EH (cell line): ENCODE results near the gene TNNC1.

ENCODE experiments used
- DNase-seq: peaks from one replicate; pipeline ENCODE4 v3.0.0-alpha.2; 2015; ENCODE audit warnings: low read depth

The TNNC1 gene

DNA sequence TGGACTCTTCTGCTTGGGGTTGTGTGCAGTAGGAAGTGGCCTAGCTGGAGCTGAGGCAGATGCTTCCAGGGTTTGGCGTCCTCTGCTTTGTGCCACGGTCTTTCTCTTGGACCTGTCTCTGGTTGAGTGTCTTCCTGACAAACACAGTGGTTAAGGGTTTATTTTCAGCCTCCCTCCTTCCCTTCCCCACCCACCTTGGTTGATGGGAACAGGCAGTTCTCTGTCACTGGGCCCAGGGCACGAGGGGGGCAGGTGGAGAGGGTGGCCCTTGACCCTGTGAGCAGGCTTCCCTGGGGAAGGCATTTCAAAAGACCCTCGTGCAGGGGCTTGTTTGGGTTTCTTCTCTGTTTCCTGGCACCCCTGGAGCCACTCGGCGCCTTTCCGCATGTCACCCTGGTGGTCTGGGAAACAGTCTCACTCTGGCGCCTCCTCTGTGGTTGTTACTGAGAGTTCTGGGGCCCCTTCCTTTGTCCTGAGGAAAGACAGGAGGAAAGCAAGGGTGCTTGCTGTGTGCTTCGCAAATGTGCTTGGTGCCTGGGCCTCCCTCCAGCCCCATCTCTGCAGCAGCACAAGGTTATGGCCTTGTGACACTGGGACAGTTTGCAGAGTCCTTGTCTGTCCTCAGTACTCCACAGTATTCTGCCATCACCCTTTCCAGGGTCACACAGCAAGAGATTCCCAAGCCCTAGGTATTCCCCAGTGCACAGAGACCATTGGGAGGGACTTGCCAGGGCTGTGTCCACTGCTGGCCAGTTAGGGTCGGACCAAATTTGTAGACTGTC, 31.0 kb upstream of the TNNC1 start:
- no peak for DNase-seq

DNA sequence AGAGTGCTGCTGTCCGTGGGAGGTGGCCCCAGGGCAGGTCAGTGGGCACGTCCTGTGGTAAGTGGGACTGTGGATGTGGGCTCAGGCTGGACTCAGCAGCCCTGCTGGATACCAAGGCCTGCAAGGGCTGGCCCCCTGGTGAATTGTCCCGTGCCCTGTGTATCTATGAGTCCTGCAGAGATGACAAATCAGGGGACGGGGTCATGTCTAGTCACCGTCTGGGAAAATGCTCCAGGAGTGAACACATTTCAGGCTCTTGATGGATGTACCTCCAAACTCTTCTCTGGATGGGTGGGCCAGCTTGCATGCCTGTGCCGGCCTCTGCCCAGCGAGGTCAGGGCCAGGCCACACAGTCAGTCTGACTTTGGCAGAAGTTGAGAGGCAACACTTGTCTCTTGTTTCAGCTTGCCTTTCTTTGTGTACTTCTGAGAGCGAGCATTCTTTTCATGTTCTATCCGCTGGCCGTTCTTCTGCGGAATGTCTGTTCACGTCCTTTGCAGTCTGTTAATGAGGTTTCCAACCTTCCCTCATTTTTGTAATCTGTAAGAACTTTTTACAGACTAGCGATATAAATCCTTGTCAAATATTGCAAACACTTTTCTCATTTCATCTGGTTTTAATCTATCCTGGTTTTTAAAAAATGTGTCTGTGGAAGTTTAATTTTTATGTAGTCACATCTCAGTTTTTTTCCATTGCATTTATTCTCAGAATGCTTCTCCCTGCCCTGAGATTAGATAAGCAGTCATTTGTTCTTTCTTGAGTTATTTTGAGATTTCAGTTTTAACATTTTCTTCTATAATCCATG, 29.9 kb upstream of the TNNC1 start:
- DNase-seq: peak; percentile 78

DNA sequence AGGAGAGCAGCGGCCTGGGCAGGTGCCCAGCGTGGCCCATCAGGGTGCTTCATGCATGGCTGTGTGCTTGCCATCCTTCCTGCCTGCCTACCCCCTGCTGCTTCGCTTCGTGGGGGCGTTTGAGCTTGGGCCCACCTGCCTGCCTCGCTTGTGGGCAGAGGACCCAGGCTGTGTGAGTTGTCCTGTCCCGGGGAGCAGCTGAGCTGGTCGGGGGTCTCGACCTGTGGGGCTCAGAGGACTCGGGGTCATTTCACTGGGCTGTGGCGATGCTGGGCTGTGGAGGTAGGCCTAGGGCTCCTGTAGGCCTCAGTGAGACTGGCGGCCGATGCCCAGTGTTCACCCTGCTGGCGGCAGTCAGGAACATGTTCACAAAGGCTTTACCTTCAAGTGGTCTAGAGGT, 29.2 kb upstream of the TNNC1 start:
- DNase-seq: no peak

DNA sequence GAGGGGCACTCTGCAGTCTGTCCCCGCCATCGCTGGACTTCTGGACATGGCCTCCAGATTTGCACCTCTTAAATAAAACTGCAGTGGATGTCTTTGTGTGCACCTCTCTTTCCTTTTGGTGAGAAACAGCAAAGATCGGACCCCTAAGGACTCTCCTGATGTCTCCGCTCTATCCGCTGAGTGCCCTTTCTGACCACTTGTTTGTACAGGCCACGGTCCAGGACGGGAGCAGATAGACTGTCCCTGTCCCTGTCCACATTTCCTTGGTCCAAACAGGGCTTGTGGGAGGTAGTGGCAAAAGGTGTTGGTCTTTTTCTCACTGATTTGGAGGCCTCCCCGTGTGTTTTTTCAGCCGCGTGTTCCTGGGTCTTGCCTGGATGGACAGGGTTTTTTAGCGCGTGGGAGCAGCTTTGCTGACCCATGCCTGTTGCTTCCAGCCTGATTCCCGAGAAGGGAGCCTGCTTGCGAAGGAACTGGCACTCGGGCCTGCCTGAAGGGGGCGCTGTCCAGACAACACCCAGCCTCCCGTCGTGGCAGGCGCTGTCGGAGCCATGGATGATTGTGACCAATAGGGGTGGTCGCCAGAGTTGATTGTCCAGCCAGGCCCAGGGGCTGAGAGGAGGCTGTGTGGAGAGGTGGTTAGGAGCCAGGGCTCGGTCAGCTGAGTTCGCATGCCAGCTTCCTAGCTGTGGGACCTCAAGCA, 28.1 kb upstream of the TNNC1 start:
- no peak for DNase-seq

DNA sequence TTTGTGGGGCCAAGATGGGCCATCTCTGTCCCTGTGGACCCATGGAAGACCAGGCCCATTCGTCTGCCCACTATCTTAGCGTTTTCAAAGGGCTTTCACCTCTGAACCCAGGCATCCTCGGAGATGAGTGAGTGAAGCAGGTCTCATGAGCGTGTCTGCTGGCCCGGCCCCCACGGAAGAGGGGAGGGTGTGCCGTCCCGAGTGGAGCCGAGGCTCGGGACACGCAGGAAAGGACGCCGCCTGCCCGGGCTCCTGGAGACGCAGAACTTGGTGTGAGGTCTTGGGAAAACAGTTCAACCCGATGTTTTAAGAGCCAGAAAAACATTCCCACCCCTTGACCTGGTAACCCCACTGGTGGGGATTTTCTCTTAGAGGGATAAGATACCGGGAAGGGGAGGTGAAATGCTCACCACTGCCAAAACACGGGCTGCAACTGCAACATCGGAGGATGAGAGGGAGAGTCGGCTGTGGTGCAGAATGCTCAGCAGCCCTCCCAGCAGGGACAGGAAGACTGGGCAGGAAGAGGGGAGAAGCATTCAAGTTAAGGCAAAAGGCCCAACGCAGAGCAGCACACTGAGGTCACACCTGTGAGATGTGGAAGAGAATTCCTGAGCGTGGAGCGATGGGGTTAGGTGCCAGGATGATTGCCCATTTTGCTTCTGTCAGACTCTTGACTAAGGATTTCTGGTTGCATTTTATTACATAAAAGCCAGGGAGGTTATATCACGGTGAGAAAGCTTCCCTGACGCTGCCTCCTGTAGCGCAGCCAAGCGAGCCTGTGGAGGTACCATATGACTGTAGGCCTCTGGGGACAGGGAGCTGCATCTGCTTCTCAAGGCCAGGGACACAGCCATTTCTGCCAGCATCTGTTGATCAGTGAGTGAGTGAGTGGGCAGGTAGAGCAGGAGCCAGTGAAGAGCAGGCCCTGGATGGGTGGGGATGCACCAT, 27.2 kb upstream of the TNNC1 start:
- DNase-seq: no peak

DNA sequence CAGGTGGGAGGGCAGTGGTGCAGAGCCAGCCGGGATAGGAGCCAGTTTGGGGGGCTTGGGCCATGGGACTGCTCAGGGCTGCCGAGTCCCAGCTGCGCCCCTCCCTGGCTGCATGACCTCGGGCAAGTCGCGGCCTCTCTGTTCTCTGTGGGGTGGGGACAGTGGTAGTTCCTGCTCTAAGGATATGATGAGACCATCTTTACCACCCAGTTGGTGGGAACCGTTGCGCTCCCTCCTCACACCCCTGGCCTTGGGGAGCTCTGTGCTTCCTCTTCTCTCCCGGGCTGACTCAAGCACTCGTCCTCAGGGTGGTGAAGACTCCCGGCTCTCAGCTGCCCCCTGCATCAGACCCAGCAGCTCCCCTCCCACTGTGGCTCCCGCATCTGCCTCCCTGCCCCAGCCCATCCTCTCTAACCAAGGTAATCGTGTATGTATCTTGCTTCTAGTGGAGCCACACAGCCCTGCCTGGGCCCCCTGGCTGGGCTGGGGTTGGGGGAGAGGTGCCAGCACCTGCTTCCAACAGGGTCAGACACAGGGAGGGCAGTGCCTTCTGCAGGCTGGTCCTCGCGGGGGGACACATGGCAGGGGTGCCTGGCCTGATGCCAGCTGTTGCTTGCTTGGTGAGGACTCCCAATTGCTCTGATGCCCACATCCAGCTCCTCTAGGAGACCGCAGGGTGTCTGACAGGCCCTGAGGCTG, 26.2 kb upstream of the TNNC1 start:
- no peak for DNase-seq

DNA sequence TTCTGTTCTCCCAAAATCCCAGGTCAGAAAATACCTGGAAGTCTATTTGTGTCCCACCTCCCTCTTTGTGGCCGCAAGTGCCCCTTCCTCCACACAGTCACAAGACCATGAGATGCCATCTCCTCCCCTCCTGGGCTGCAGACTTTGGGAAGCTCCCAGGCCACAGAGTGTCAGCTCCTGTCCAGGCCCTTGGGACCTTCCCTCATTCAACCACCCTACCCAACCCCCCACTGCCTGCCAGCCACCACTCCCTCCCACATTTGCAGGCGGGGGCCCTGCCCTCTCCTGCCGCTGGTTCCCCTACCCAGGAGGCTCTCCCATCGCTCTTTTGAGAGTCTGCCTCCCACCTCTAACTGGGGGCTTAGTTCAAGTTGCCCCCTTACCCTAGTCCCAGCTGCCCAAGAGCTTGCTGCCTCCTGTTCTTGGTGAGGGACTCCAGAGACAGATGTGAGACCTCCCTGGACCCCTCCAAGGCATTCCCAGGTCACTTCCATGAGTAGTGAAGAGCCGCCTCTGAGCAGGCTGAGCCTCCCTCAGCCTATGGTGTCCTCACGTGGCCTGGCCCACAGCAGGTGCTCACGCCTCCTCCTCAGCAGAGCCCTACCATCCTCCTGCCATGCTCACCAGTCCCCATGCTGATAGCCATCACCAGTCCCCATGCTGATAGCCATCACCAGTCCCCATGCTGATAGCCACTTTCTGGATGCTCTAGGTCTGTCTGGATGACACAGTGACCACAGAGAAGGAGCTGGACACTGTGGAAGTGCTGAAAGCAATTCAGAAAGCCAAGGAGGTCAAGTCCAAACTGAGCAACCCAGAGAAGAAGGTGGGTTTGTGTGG, 25.4 kb upstream of the TNNC1 start:
- no peak for DNase-seq

DNA sequence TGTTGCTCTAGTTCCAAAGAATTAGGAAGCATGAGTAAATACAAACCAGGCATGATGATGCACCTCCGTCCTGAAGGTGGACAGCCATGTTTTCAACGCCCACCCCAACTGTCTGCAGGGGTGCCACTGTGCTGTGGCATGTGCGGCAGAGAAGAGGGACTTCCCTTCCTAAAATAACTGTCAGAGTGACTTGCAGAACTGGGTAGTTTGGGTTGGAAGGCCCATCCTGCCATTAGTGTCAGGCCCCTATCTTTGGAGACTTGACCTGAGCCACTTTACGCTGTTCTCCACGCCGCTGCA, 23.9 kb upstream of the TNNC1 start:
- no peak for DNase-seq

DNA sequence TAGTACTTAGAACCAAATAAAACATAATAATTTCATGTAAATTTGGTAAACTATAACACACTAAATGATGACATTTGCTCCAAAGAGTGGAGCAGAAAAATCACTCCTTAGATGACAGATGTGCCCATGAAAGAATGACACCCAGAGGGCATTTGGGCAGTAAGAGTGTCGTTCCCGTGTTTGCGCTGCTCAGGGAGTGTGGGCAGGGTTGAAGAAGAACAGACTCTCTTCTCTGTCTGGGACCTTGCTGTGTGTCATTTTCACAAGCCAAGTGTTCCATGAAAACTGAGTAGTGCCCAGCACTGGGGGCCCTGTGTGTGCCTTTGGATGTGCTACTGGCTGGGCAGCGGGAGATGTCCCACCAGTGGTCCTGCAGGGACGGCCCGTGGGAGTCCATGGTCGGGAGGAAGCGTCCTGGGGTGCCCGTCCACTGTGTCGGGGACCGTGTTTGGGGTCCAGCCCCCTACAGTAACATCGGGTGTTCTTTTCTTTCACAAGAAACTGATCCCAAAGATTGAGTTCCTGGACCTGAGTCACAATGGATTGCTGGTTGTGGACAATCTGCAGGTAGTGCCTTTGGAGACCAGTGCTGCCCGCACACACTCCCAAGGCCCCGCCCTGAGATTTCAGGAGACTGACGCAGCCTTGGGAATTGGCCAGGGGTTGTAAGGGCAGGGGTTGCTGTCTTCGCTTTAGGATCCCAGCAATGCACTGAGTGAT, 23.4 kb upstream of the TNNC1 start:
- no peak for DNase-seq

DNA sequence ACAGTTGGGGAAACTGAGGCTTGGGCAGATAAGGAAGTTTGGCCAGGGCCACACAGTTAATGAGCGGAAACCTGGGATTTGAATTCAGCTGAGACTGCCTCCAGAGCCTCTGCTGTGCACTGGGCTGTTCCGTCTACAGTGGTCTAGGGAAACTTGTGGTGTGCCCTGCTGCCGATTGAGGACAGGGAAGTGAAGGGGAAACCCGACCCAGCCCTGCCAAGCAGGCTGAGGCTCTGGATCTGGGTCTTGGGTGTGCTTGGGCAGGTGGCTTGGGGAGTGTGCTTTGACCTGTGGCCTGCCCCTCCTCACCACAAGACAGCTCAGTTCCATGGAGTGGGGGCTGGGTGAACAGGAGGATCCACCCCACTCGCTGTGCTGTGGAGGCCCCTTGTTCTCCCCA, 19.2 kb upstream of the TNNC1 start:
- no peak for DNase-seq

DNA sequence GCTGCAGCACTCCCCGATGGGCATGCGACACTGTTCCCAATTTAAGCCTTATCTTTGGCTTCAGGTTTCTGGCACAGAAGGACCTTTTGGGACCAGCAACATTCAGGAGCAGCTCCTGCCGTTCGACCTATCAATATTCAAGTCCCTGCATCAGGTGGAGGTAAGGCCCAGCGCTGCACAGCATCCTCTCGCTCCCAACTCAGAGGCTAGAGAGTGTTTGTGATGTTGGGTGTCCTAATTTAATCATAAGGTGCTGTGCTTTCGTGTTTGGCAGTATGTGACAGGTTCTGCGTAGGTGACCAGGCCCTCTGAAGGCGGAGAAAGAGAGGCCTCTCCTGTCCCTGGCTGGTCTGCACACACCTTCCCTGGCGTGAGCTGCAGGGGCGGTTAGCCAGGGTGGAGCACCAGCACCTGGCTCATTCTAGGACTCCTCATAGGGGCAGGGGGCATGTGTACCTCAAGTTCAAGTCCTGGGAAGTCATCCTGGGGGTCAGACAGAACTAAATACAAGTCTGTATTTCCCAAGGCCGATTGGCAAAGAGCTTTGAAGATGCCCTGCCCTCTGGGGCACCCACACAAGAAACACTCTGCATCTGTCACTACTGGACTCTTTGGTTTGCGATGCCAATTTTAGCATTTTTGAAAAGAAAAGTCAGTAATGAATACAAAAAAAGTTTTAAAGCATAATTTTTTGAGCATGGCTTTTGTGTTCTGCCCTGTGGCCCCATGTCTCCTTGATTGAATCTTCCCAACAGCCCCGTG, 18.6 kb upstream of the TNNC1 start:
- DNase-seq: no peak

DNA sequence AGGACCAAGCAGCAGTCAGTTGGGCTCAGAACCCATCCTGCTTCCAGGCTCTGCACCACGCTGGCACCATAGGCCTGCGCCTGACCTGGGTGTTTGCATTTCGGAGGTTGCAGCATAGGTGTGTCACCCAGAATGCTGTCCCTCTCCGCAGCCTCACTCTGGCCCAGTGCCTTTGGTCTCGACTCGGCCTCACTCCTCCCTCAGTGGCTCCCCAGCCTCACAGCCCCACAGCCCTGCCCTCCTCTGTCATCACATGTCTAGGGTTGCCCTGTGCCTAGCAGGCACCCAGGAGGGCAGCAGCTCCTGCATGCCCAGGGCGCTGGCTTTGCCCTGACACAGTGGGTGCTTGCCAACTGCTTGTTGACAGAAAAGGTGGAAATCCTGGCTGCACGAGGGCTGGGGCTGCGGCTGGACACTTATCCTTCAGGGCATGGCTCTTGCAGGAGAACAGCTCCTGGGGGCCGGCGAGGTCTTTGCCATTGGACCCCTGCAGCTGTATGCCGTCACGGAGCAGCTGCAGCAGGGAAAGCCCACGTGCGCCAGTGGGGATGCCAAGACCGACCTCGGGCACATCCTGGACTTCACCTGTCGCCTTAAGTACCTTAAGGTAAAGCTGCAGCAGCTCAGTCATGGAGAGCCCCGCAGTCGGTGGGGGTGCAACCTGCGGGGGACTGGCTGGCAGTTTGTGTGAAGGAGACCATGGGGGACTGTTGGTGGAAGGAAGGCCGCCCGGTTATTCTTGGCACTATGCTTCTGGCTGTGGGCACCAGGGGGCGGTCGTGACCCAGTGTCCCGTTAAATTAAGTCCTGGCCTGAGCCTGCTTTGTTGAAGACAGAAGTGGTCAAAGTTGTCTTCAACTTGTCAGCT, 17.8 kb upstream of the TNNC1 start:
- peak; percentile 42 for DNase-seq

DNA sequence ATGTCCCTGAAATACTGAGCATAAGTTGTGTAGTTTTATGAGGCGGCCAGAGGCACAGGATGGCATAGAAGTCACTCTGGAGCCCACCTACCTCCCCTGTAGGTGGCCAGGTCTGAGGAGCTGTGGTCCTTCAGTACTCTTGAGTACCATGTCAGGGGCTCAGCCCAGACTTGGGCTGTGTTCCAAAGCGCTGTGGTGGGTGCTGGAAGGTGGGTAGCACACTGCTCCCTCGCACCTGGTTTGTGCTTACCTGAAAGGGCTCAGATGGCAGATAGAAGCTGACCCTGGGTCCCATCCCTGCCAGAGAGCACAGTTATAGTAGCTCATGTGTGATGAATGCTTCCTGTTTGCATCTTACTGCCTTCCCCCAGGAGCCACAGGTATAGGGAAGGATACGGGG, 17.1 kb upstream of the TNNC1 start:
- DNase-seq: no peak

DNA sequence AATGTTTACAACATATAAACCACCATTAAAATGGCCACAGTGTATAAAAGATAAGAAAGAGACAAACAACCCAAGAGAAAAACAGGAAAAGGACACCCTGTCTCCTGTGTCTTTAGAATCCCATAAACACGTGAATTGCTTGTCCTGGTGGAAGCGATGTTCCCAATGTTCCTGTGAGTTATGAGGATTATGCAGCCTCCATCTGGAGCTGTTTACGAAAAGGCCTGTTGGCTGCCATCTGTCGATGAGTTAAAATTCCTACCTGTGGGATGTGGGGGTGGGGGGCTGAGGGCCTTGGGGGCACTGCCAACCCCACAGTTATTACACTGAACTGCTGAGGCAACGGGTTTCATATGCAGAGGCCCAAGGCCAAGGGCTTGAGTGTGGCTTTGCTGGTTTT, 15.2 kb upstream of the TNNC1 start:
- no peak for DNase-seq

DNA sequence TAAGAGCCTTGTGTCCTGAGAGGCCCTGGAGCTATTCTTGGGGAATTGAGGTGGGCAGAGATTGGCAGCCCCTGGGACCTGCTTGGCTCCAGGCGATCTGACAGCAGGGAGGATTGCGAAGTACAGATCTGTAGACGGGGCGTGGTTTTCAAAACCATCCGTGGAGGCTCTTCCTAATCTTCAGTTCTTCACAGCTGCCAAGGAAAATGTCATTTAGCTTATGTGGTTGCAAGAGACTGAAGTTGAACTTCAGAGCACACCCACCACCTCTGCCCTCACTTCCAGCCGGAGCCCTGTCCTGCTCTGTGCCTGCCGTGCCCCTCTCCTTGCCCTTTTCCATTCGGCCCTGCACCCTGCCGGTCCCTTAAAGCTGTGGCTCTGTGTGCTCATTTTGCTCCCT, 14.5 kb upstream of the TNNC1 start:
- peak; percentile 60 for DNase-seq

DNA sequence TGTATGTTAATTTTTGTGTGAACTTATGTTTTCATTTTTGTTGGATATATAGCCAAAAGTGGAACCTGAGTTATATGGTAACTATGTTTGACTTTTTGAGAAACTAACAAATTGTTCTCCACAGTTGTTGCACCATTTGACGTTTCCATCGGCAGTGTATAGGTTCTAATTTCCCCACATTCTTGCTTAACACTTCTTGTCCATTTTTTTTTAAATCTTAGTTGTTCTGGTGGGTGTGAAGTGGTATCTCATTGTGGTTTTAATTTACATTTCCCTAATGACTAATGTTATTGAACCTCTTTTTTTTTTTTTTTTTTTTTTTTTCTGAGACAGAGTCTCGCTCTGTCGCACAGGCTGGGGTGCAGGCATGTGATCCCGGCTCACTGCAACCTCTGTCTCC, 9.6 kb upstream of the TNNC1 start:
- DNase-seq: no peak

DNA sequence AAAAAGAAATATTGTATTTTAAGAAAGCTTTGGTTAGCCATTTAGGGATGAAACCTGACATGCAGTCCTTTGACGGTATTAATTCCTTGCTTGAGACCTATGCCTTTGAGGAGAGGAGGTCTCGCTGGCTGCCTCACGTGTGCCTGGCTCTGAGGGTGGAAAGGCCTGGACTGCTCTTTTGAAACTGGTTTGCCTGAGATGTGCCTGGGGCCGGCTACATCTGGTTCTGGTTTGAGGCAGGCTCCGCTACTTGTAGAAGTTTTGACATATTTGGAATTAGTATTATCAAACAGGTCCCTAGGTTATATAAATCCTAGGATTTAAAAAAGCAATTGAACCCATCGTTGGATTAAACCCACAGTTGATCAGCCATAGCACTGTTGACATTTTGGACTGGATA, 8.0 kb upstream of the TNNC1 start:
- DNase-seq: no peak
